Endometrial microvascular endothelial cells (primary cell): ENCODE results near the gene HGS. TPM values are rescaled to one million over a fixed set of nuclear protein-coding genes. Genes with fewer than 3 reads are reported as not detected.

Experiments used
- in situ Hi-C: cut with HindIII; loops from 2 replicates; pipeline ENCODE4 v1.10.0; 2017; ENCODE audit warnings: low sequenced_read_pairs, low pct_unique_long_range_greater_than_20kb; ENCODE audit errors: inconsistent ontology term
- total RNA-seq: library from RNA; depleted of rRNA; stranded (reverse); fragments of >200 nt; gene quantifications from one replicate; pipeline ENCODE4 v1.2.3, GENCODE V29; 2015; ENCODE audit errors: inconsistent ontology term

Gene HGS
- total RNA-seq, 1 donor from 2014 or later: 125 TPM

DNA sequence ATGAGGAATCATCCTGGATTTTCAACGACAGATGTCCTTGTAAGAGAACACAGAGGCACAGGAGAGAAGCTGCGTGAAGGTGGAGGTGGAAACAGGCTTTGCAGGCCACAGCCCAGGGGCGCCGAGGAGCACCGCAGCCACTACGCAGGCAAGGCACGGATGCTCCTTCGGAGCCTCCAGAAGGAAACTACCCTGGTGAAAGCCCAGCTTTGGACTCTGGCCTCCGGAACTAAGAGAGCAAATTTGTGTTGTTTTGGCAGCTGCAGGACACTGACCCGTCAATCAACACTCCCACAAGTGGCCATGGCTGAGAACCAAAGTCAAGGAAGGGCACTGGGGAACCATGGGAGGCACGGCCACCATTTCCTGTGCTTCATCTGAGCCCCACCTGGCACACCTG lies 3.7 kb upstream of the HGS start:
- in situ Hi-C loops: no loop called here

DNA sequence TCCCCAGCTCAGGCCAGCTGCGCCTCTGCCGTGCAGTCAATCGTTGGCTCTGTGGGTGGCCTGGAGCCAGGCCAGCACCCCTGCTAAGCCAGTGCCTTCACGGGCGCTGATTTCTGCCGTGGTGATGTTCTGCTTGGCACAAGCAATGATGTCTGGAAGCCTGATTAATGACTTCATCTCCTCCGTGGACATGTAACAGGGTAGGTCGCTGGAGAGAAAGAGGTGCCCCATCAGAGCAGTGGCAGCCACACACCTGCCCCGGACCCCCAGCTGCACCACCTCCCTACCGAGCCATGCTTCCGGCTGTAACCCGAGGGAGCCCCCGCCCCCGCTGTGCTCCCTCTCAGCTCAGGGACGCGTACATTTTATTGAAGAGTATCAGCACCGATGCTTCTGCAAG lies 2.1 kb upstream of the HGS start:
- in situ Hi-C loops: no loop called here

DNA sequence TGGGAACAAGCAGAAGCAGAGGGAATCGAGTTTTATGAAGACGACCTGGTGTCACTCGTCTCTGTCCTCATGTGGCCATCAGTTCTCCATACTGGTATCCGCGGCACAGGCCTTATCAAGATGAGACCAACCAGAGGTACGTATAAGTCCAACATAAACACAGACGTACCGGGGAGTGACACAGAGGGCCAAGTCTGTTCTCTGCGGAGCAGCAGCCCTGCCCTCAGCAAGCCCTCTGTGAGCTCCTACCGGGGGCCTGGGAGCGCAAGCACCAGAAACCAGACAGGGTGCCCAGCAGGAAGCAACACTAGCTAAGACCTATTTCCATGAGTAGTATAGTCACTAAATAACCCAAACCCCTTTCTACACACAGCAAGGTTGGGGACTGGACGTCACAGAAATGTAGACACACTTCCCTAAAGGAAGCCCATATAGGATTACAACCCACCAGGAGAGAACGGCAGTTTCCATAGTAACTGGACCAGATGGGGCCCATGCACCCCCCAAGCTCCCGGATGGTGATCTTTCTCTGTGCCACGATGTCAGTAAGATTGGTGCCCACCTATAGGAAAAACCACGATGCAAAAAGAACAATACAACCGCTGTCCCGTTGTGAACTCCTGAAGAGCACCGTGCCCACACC lies 1.1 kb upstream of the HGS start:
- in situ Hi-C loops: no loop called here

DNA sequence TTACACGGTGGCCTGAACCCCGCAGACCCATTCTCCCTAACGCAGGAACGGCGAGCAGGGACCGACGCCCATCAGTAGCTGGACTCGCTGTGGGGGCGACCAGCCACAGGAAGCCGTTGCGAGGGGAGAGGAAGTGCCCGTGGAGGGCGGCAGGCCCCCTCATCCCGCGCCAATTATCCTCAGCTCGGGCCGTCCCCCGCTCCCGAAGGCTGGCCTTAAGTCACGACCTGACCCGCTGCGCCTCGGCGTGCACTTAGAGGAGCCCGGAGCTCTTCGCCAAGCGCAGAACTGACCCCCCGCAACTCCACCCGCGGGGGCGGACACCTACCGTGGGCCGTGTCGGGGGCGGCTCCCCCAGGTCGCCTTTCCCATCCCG lies 615 bp upstream of the HGS start:
- in situ Hi-C loops: no loop called here

DNA sequence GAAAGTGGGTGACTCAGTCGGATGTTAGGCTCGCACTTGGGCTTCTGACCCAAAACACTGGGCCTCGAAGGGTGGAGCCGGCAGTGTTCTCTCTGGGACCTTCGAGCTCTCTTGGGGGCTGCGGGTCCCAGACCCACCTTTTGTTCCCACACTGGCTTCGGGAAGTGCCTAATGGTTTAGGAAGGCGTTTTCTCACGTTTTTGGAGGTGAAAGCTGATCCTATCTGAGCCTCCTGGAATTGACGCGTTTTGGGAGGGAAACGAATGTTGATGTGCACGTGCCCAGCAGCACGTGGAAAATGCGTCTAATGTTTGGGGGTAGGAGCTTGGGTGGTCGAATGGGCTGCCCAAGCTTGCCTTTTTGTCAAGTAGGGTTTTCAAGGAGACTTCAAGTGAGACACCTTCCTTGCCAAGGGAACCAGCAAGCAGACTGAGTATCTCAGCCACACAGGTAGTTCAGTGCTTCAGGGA lies 666 bp downstream of the HGS start:
- in situ Hi-C loops: no loop called here

DNA sequence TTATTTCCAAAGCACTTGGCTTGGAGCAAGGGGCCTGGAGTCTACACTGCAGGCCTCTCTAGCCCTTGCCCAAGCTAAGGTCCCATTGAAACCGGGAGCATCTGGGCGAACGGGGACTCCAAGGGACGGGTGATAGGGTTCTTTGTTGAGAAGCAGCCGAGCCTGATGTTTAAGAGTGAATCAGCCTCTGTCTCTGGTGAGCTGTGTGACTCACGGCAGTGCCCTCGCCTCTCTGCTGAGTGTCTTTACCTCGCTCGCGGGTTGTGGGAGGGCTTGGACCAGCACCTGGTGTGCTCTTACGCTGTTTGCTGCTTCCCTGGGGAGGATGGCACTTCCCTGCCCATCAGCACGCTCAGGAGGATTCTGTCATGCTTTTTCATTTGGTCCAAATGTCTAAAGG lies 1.3 kb downstream of the HGS start:
- in situ Hi-C loops: no loop called here

DNA sequence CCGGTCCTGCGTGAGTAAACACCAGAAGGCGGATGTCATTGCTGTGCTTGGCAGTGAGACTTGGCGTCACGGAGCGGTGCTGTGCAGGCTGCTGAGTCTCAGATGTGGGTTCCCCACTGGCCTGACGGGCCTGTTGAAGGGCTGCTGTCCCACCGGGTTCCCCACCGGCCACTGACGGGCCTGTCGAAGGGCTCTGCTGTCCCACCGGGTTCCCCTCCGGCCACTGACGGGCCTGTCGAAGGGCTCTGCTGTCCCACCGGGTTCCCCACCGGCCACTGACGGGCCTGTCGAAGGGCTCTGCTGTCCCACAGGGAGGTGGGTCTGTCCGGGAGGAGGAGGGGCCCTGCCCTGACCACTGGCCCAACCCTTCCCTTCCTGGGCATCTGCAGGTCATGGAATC lies 2.8 kb downstream of the HGS start:
- in situ Hi-C loops: no loop called here

DNA sequence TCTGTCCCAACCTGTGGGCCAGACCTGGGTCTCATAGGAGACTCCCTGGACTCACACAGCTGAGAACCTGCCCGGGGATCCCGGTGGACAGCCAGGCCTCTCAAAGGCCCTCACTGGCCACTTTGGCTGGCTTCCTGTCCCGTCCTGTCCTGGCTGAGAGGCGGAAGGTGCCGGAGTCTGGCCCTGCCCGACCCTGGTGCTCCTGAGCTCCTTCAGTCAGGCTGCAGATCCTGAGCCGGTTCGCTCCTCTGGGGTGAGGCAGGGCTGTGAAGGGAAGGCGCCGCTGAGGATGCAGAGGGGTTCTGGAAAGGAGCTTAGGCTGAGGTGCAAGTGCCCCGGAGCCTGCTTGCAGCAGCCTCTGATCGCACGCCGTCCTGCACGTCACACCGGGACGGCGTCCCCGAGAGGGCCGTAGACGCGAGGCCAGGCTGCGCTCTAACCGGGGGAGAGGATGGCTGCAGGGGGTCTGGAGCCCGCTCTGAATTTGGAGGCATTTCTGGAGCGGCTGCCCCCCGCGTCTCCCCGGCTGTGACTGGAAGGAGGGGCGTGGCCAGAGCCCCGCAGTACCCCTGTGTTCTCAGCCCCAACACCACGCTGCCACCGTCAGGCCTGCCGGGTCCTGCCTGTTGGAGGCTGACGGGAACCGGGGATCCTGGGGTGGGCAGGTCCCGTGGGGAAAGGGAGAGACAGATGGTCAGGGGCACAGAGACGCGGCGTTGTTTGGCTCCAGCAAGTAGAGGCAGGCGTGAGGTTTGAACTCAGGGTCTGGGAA lies 4.1 kb downstream of the HGS start:
- in situ Hi-C loops: no loop called here

DNA sequence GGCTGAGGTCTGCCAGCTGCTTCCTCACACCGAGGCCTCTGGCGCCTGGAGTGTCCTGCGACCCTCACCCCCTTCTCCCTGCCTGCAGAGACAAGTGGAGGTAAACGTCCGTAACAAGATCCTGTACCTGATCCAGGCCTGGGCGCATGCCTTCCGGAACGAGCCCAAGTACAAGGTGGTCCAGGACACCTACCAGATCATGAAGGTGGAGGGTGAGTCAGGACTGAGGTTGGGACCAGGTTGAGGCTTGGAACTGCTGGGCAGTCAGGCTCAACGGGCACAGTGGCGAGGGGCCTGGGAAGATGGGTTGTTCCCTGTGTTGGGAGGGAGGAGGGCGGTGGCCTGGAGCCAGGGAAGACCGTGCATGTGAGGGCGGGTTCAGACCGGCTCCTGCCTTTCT lies 4.8 kb downstream of the HGS start:
- in situ Hi-C loops: no loop called here

DNA sequence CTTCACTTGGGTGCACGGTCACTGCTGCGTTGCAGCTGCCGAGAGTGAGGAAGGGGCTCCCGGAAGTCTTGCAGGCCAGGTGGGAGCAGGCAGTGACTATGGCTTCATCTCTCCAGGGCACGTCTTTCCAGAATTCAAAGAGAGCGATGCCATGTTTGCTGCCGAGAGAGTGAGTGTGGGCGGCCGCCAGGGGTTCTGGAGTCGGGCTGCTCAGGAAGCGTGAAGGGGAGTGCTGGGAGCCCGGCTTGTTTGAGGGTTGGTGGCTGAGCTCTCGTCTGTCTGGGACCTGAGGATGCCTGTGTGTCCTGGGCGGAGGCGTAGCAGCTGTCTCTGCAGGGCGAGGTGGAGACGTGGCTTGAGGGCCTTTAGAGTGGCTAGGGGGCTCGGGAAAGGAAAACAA lies 6.3 kb downstream of the HGS start:
- in situ Hi-C loops: no loop called here

DNA sequence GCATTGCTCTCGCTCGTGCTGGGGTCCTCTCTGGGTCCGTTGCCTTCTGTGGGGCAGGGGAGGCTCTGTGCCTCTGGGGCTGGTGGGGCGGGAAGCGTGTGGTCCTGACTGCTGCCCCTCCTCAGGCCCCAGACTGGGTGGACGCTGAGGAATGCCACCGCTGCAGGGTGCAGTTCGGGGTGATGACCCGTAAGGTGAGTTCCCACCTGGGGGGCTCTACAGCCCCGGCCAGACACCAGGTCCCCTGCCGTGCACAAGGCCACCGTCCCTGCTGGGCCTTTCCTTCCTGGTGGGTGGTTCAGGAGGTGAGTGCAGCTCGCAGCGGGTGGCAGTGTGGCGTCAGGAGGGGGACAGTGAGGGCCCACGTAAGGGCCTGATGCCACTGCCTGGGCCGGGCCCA lies 6.7 kb downstream of the HGS start:
- in situ Hi-C loops: no loop called here

DNA sequence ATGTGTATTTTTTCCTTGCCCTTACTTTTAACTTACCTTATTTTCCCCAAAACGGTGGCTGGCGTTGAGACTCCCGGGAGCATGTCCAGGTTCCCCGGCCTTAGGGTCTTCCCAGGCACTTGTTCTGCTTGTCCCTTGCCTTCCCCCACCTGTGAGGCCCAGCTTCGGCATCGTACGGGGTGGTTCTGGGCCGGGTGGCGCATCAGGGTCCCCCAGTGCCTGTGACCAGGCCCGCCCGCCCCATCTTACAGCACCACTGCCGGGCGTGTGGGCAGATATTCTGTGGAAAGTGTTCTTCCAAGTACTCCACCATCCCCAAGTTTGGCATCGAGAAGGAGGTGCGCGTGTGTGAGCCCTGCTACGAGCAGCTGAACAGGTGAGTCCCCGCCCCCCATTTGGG lies 7.4 kb downstream of the HGS start:
- in situ Hi-C loops: no loop called here

DNA sequence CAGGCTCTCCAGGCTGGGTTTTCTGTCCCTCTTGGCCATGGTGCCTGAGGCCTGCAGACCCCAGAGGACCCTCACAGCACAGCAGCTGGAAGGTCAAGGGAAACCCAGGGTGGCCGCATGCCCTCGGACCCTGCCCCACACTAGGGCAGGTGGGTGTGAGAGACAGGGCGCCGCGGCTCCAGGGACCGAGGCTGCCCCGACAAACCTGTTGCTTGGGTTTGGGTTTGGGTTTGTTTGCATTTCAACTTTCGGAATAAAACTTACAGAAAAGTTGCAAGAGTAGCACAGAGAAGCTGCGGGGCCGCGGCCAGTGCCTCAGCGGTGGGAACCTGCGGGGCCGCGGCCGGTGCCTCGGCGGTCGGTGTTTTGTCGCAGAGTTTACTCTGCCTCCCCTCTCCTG lies 7.8 kb downstream of the HGS start:
- in situ Hi-C loops: no loop called here

DNA sequence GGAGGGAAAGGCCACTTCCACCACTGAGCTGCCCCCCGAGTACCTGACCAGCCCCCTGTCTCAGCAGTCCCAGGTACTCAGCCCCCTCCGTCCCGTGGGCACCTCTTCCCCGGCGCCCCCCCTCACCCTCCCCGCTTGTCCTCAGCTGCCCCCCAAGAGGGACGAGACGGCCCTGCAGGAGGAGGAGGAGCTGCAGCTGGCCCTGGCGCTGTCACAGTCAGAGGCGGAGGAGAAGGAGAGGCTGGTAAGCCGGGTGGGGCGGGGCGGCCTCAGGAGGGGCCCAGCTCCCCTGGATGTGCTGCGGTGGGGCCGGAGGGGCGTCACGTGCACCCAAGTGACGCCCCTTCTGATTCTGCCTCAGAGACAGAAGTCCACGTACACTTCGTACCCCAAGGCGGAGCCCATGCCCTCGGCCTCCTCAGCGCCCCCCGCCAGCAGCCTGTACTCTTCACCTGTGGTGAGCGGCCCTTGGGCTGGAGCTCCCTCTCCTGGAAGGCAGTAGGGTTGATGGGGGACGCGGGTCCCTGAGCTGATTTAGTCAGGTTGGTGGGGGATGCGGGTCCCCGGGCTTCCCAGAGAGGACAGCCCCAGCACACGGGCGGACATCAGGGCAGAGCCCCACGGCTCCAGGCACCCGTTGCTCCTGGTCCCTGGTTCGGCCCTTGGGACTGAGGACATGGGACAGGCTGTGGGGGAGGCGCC lies 9.8 kb downstream of the HGS start:
- in situ Hi-C loops: no loop called here

DNA sequence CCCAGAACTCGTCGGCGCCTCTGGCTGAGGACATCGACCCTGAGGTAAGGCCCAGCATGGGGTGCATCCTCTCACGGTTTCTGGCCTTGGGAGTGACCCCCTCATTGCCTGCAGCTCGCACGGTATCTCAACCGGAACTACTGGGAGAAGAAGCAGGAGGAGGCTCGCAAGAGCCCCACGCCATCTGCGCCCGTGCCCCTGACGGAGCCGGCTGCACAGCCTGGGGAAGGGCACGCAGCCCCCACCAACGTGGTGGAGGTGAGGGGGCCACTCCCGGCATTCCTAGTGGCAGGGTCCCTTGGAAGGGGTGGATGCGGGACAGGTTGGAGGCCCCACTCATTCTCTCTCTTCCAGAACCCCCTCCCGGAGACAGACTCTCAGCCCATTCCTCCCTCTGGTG lies 11.0 kb downstream of the HGS start:
- in situ Hi-C loops: no loop called here

DNA sequence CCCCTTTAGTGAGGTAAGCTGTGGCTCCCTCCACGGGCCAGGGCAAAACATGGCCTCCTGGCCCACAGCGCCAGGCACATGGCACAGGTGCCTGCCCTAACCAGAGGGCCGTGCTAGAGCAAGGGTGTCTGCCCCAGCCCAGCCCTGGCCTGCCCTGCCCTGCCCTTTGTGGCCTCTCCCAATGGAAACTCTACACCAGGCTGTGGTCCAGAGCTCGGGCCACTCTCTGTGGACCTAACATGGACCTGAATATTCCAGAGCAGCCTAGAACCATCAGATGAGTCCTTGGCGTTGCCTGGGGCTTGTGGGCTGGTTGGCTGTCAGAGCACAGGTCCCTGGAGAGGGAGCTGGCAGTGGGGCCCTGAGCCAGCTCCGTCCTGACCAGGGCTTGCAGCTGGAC lies 11.4 kb downstream of the HGS start:
- in situ Hi-C loops: no loop called here

DNA sequence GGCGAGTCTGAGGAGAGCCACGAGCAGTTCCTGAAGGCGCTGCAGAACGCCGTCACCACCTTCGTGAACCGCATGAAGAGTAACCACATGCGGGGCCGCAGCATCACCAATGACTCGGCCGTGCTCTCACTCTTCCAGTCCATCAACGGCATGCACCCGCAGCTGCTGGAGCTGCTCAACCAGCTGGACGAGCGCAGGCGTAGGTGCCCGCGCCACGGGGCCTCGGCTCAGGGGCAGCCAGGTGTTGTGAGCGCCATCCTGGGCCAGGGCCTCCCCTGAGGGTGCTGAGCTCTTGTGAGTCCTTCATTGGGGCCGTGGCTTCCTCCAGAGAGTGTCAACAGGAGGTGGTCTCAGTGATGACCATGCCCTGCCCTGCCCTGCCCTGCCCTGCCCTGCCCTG lies 12.0 kb downstream of the HGS start:
- in situ Hi-C loops: no loop called here

DNA sequence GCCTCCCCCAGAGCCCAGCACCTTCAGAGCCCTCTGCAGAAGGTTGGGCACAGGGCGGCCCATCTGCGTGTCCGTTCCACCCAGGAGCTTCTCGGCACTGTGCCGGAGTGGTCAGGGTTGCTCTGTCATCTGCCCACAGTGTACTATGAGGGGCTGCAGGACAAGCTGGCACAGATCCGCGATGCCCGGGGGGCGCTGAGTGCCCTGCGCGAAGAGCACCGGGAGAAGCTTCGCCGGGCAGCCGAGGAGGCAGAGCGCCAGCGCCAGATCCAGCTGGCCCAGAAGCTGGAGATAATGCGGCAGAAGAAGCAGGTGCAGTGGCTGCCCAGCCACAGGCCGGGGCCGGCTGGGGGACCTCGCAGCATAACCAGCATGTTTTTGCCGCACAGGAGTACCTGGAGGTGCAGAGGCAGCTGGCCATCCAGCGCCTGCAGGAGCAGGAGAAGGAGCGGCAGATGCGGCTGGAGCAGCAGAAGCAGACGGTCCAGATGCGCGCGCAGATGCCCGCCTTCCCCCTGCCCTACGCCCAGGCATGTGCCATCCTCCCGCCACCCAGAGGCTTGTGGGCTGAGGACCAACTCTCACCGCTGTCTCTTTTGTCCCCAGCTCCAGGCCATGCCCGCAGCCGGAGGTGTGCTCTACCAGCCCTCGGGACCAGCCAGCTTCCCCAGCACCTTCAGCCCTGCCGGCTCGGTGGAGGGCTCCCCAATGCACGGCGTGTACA lies 12.6 kb downstream of the HGS start:
- in situ Hi-C loops: no loop called here

DNA sequence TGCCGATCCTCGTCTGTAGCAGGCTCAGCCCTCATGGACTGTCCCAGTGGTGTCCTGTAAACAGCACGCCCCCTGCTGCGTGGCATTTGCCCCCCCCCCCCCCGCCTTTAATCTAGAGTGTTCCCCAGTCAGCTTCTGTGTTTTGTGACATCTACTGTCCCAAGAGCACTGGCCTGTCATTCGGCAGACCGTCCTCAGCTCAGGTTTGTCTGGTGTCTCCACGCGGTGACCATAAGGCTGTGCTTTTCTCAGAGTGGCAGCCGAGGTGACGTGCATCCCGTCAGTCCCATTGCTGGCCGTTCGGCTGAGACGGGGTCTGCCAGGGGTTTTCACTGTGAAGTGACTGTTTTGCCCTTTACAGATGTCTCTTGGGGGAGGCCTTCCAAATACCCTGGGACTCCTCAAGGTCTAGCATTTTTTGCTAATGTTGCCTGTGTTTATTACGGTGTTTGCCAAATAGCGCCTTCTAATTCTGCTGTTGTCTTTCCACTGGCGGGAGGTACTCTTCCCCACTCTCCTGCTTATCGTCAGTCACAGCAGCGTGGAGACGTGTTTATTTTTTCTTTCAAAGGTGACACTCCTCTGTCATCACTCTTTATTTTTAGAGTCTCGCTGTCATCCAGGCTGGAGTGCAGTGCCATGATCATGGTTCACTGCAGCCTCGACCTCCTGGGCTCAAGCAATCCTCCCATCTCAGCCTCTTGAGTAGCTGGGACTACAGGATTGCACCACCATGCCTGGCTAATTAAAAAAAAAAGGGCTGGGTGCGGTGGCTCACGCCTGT lies 13.6 kb downstream of the HGS start:
- in situ Hi-C loops: no loop called here
